Small intestine (tissue), 7 donors: ENCODE measurements around the gene CD79B. TPM values are rescaled to one million over a fixed set of nuclear protein-coding genes. Genes with fewer than 3 reads are reported as not detected.
"Not testable (repeated sequence)": the region's sequence is repeated elsewhere in the genome, so short reads cannot be mapped to it uniquely, and the experiment has no call there.

ENCODE experiments used
- DNase-seq, 2 donors: peaks; one replicate each; pipeline versions ENCODE4 v3.0.0 to v3.0.0-alpha.2; 2013
- FAIRE-seq: peaks from 2 replicates; lab custom pipeline; 2012; peaks lifted over from hg19 to GRCh38; lab: Jason Lieb, UNC
- H3K27ac ChIP-seq, 3 donors: one replicate each; pipeline ENCODE4 v1.5.1; 2013; ENCODE audit warnings: low read length in 2 of 3, mild to moderate bottlenecking in 2 of 3, control low read depth in 1 of 3, inconsistent platforms in 1 of 3, low read depth in 1 of 3, moderate library complexity in 1 of 3
- H3K27me3 ChIP-seq, 3 donors: one replicate each; pipeline ENCODE4 v1.6.1; 2013; ENCODE audit warnings: low read length in 3 of 3, inconsistent platforms in 1 of 3; ENCODE audit not compliant: control insufficient read depth in 3 of 3, insufficient read depth in 3 of 3
- H3K36me3 ChIP-seq, 3 donors: one replicate each; pipeline ENCODE4 v1.6.1; 2013; ENCODE audit warnings: low read length in 3 of 3, inconsistent platforms in 1 of 3, low read depth in 1 of 3, mild to moderate bottlenecking in 1 of 3, moderate library complexity in 1 of 3; ENCODE audit not compliant: control insufficient read depth in 3 of 3, insufficient read depth in 2 of 3
- H3K4me1 ChIP-seq, 3 donors: one replicate each; pipeline ENCODE4 v1.6.1; 2013; ENCODE audit warnings: low read length in 2 of 3, inconsistent platforms in 1 of 3, low read depth in 1 of 3, mild to moderate bottlenecking in 1 of 3, moderate library complexity in 1 of 3; ENCODE audit not compliant: control insufficient read depth in 3 of 3, insufficient read depth in 2 of 3
- H3K4me3 ChIP-seq, 3 donors: one replicate each; pipeline ENCODE4 v1.5.1; 2013; ENCODE audit warnings: low read length in 3 of 3, control low read depth in 1 of 3, inconsistent platforms in 1 of 3, low read depth in 1 of 3, mild to moderate bottlenecking in 1 of 3, moderate library complexity in 1 of 3
- H3K9me3 ChIP-seq, 2 donors: one replicate each; pipeline ENCODE4 v1.6.1; 2013; ENCODE audit warnings: low read depth in 1 of 2, low read length in 1 of 2; ENCODE audit not compliant: control insufficient read depth in 2 of 2, insufficient read depth in 1 of 2
- WGBS, 3 donors: extraction: QIAGEN DNeasy Blood & Tissue Kit; methylation state at CpG; one replicate each; pipeline ENCODE4 v1.1.7; 2013; 5-methylcytosine and 5-hydroxymethylcytosine counted together
- polyA plus RNA-seq, 4 donors: library from polyadenylated mRNA; stranded (reverse) in 3 of 4; unstranded in 1 of 4; fragments of 200-250 nt in 3 of 4; fragments of 120-200 nt in 1 of 4; gene quantifications; one replicate each; pipeline versions ENCODE4 v1.2.1 to v1.2.3, GENCODE V29; 2013
- donor health status: healthy with polysubstance abuse.
- donor health status: control.
- donor health status: control.
- donor health status: Bipolar disorder and iron deficiency.
- donor health status: healthy.

Gene CD79B
- polyA plus RNA-seq, 4 donors, result 0.45 to 8.7 (median 3.1) TPM

GRCh38 chr17:63916566-63917185 lies 15.5 kb downstream of the CD79B start:
- FAIRE-seq, result no peak
- H3K9me3 ChIP-seq, result no peaks in the 10 kb centered on the region
- H3K36me3 ChIP-seq, result no peaks in the 10 kb centered on the region
- peaks cover 0 to 14% (median 0%) of the 10 kb centered on the region in 3 donors for H3K27me3 ChIP-seq
- no peak overlapping the region for H3K4me3 ChIP-seq
- H3K27ac ChIP-seq, result no peak overlapping the region
- no peak for DNase-seq
- H3K4me1 ChIP-seq, result no peaks in the 10 kb centered on the region
- WGBS, 3 donors, result 75 to 86% (median 81%) methylated on average over 12 of the region's 12 CpGs

DNA sequence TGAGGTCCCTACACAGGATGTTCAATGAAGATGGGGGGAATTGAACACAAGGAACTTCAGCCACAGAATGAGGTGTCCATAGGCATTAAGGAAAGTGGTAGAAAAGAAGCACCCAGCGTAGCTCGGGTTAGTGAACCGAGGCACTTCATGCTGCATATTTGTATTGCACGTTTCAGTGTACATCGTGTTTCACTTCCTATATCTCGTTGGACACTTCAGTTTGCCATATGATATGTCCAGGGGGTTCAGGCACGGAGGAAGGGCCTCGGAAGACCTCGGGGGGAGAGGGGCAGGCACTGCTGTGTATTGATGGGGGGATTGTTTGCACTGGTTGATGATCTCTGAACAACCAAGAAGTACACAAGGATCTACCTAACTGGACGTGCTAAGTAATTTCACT lies 16.4 kb downstream of the CD79B start:
- not testable (repeated sequence) for H3K36me3 ChIP-seq, H3K4me3 ChIP-seq, H3K27ac ChIP-seq, FAIRE-seq, DNase-seq, H3K4me1 ChIP-seq, H3K9me3 ChIP-seq
- peaks cover 0 to 22% (median 0%) of the 10 kb centered on the region in 3 donors for H3K27me3 ChIP-seq
- WGBS, 3 donors, result 70 to 75% (median 70%) methylated on average over 10 of the region's 10 CpGs

DNA sequence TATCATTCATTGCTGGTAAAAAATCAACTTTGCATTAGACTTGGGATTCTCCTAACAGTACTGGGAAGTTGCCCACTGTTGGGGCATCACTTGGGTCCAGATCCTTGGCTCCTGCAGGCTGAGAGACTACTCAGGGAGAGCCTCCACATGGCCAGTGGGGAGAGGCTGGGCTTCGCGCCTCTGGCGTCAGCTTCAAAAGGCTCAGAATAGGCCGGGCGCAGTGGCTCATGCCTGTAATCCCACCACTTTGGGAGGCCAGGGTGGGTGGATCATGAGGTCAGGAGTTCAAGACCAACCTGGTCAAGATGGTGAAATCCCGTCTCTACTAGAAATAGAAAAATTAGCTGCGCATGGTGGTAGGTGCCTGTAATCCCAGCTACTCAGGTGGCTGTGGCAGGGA lies 17.7 kb downstream of the CD79B start:
- no peak for DNase-seq
- 90 to 94% (median 92%) methylated on average over 7 of the region's 7 CpGs for WGBS, 3 donors
- FAIRE-seq, result no peak
- H3K4me1 ChIP-seq, result no peaks in the 10 kb centered on the region
- peaks cover 0 to 30% (median 0%) of the 10 kb centered on the region in 3 donors for H3K27me3 ChIP-seq
- no peaks in the 10 kb centered on the region for H3K36me3 ChIP-seq
- H3K4me3 ChIP-seq, result no peak overlapping the region
- H3K27ac ChIP-seq, result no peak overlapping the region
- no peaks in the 10 kb centered on the region for H3K9me3 ChIP-seq

- DNase-seq (peak; percentile 10 to 30), FAIRE-seq (no peak)
- Histone ChIP-seq H3K4me1 (no peaks in the 10 kb centered on the region), H3K27ac (no peak overlapping the region), H3K27me3 (peaks cover 0 to 16% (median 0%) of the 10 kb centered on the region in 3 donors), H3K4me3 (no peak overlapping the region), H3K9me3 (no peaks in the 10 kb centered on the region), H3K36me3 (no peaks in the 10 kb centered on the region)
- 41 to 47% (median 41%) methylated on average over 7 to 8 of the region's 8 CpGs for WGBS, 3 donors
Measured at GRCh38 chr17:63911657-63912100, 20.5 kb downstream of the CD79B start.

DNA sequence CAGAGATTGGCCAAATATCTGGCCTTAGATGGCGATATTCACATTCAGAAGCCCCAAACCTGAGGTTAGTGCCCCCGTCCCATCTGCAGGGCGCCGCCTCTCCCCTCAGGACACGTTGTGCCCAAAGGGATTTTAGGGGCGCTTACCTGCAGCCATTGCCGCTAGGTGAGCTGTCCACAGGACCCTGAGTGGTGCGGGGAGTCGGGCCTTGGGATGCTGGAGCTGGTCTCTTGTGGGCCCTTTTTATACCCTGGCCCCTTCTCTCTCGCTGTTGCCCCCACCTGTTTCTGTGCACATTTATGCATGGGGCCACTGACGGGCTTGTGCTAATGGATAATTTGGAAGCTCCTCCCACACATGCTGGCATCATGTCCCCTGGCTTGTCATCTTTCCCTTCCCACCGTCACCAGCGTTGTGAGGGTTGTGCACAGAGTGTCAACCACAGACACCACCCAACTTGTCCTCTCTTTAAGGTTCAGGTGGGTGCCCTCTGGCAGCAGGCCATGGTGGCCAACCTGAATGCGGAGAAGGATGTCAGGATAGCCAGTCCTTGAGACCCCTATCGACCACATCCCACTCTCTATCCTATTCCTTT lies 21.0 kb downstream of the CD79B start, which contains the start of gene CSHL1:
CSHL1 (minus strand) TSS at position 218 of the 595 bp plus-strand sequence; CDS start at position 156, 62 bp downstream.
- no peak for FAIRE-seq

GRCh38 chr17:63910096-63910495 lies 22.0 kb downstream of the CD79B start:
- peaks cover 0 to 16% (median 0%) of the 10 kb centered on the region in 3 donors for H3K27me3 ChIP-seq
- DNase-seq (no peak), FAIRE-seq (no peak)
- H3K36me3 ChIP-seq, result no peaks in the 10 kb centered on the region
- H3K4me3 ChIP-seq, result no peak overlapping the region
- H3K4me1 ChIP-seq, result no peaks in the 10 kb centered on the region
- 75 to 84% (median 83%) methylated on average over 14 of the region's 14 CpGs for WGBS, 3 donors
- no peaks in the 10 kb centered on the region for H3K9me3 ChIP-seq
- H3K27ac ChIP-seq, result no peak overlapping the region

More for the DNA sequence above, 21.0 kb downstream of the CD79B start, which contains the start of gene CSHL1:
- Histone ChIP-seq H3K9me3 (no peaks in the 10 kb centered on the region), H3K27me3 (peaks cover 0 to 16% (median 0%) of the 10 kb centered on the region in 3 donors), H3K36me3 (no peaks in the 10 kb centered on the region), H3K4me3 (no peak within 1 kb of the TSS), H3K27ac (no peak within 1 kb of the TSS), H3K4me1 (no peaks in the 10 kb centered on the region)
- WGBS, 3 donors, result 71 to 74% (median 71%) methylated on average over 15 of the region's 15 CpGs
- DNase-seq, result no peak

GRCh38 chr17:63909586-63909985 lies 22.5 kb downstream of the CD79B start:
- 88 to 91% (median 90%) methylated on average over 9 to 10 of the region's 10 CpGs for WGBS, 3 donors
- not testable (repeated sequence) for FAIRE-seq

GRCh38 chr17:63907161-63907778 lies 24.9 kb downstream of the CD79B start:
- not testable (repeated sequence) for H3K27ac ChIP-seq, H3K4me3 ChIP-seq, DNase-seq, H3K9me3 ChIP-seq, H3K4me1 ChIP-seq, H3K36me3 ChIP-seq, FAIRE-seq
- peaks cover 0 to 16% (median 0%) of the 10 kb centered on the region in 3 donors for H3K27me3 ChIP-seq
- WGBS, 3 donors, result 56 to 67% (median 63%) methylated on average over 10 to 11 of the region's 12 CpGs

More at GRCh38 chr17:63909586-63909985, 22.5 kb downstream of the CD79B start:
- not testable (repeated sequence) for DNase-seq, H3K36me3 ChIP-seq, H3K4me3 ChIP-seq, H3K4me1 ChIP-seq, H3K9me3 ChIP-seq, H3K27ac ChIP-seq
- peaks cover 0 to 16% (median 0%) of the 10 kb centered on the region in 3 donors for H3K27me3 ChIP-seq
